ENCODE measurements around the gene URB1. TPM values are rescaled to one million over a fixed set of nuclear protein-coding genes. Genes with fewer than 3 reads are reported as not detected.

Gene URB1
- total RNA-seq (21.4 and 27.3 TPM in 2 replicates), polyA plus RNA-seq (8.0 and 8.3 TPM in 2 replicates), polyA minus RNA-seq (21.8 and 25.2 TPM in 2 replicates), Bru-seq, nascent RNA (percentile 81 among the genes with signal in this experiment), BruChase-seq, experiment 1, labeled RNA remaining after a 6-hour chase (percentile 78 among the genes with signal in this experiment), BruChase-seq, experiment 2, labeled RNA remaining after a 2-hour chase (percentile 78 among the genes with signal in this experiment)
- polyA plus RNA-seq (2011; cell fraction: cytosol; rRNA removed), result 6.2 and 6.3 TPM in 2 replicates
- 19.7 and 22.7 TPM in 2 replicates for polyA plus RNA-seq (2011; cell fraction: nucleus; rRNA removed)
- polyA plus RNA-seq (2012), result 11.0 and 11.1 TPM in 2 replicates
- 14.5 TPM for polyA minus RNA-seq (2011; cell fraction: cytosol; rRNA and poly(A)+ RNA removed)
- 27.3 and 29.6 TPM in 2 replicates for polyA minus RNA-seq (2011; cell fraction: nucleus; rRNA and poly(A)+ RNA removed)
- long read RNA-seq, full-length matches to known transcripts, result 5 of 31 reads
- long read RNA-seq, partial matches to known transcripts, result 14 of 31 reads
- long read RNA-seq, other reads (novel, unspliced or antisense), result 12 of 31 reads

GRCh38 chr21:32392880-32393676 is at the start of gene URB1:
TSS of gene URB1 (minus strand) at chr21:32393012. CDS start at chr21:32392910, 102 bp downstream.
- H2AFZ ChIP-seq (ENCODE audit: low read depth, low read length), result peak within 1 kb of the TSS; percentile 77
- dilution Hi-C loops (cut with MboI; ENCODE audit: extremely low pct_ligation_motif_present, low sequenced_read_pairs), result no loop called here
- BruUV-seq (replicated peaks), result TSS peak; percentile 99
- ChIA-PET CTCF (interaction anchor here (1.1 to 2.4 kb wide), 7 partner anchors 8 to 208 kb away, joined by 3 to 26 read pairs (median 5); no protein-coding TSS in a partner anchor), POLR2A (interaction anchor here (0.6 kb wide), 1 partner anchor 114 kb away, joined by 4 read pairs; the partner anchor contains the start of gene MIS18A)
- FAIRE-seq (peak; percentile 89), DNase-seq (ENCODE audit: low read depth, low spot score) (peak; percentile 87)
- peaks cover 13% of the 10 kb centered on the region for H3K4me1 ChIP-seq (ENCODE audit: control insufficient read depth, extremely low read depth, insufficient read depth, low read length)
- peak within 1 kb of the TSS; percentile 70 for H3K4me2 ChIP-seq (ENCODE audit: insufficient read depth, low read length)
- peak within 1 kb of the TSS; percentile 43 for H3K9ac ChIP-seq (replicated peaks; ENCODE audit: extremely low read depth, insufficient read depth, low read length)
- H3K27ac ChIP-seq (ENCODE audit: insufficient read depth, low read depth, low read length), result peak within 1 kb of the TSS; percentile 62
- H3K4me3 ChIP-seq (replicated peaks in 1 of 3; ENCODE audit: insufficient read depth in 1 of 3, low read depth in 1 of 3, low read length in 3 of 3), result peak within 1 kb of the TSS; percentile 75 to 79 (median 78)
- no peaks in the 10 kb centered on the region for H3K9me1 ChIP-seq (replicated peaks; ENCODE audit: control insufficient read depth, extremely low read depth, insufficient read depth, low read length)
- H3K9me3 ChIP-seq (replicated peaks; ENCODE audit: control insufficient read depth, insufficient read depth, low read length), result no peaks in the 10 kb centered on the region
- H4K20me1 ChIP-seq (replicated peaks; ENCODE audit: control insufficient read depth, extremely low read depth, insufficient read depth, low read length), result no peaks in the 10 kb centered on the region
- H3K79me2 ChIP-seq (ENCODE audit: control insufficient read depth, insufficient read depth, low read length), result peaks cover 40% of the 10 kb centered on the region
- H3K27me3 ChIP-seq (ENCODE audit: control insufficient read depth in 2 of 2, insufficient read depth in 2 of 2, low read length in 2 of 2), result no peaks in the 10 kb centered on the region
- intact Hi-C loops (cut with micrococcal nuclease), result loop anchor here (1.0 kb wide), 2 partner anchors 19 to 33 kb away; partner anchors contain the start of gene EVA1C
- H3K36me3 ChIP-seq (ENCODE audit: control insufficient read depth in 2 of 2, extremely low read depth in 1 of 2, insufficient read depth in 2 of 2, low read length in 2 of 2), result no peaks in the 10 kb centered on the region
- no peak for TF ChIP-seq GATA2 (IDR thresholded peaks at IDR 0.05; ENCODE audit: insufficient read depth, insufficient read length, low read depth, low read length)
- TF ChIP-seq JUN (IDR thresholded peaks at IDR 0.05; ENCODE audit: borderline replicate concordance, insufficient read depth, insufficient read length, low read depth), result no peak
- TF ChIP-seq CTCF (IDR thresholded peaks at IDR 0.05; ENCODE audit: extremely low read depth in 1 of 2, insufficient read depth in 1 of 2, low read depth in 1 of 2, low read length in 2 of 2), result no peak
- TF ChIP-seq POLR2A (IDR thresholded peaks at IDR 0.05; ENCODE audit: low read depth, low read length), result peak; percentile 92
- TF ChIP-seq MAX (IDR thresholded peaks at IDR 0.05; ENCODE audit: insufficient read depth, insufficient read length), result peak; percentile 81
- no peak for TF ChIP-seq FOS (IDR thresholded peaks at IDR 0.05; ENCODE audit: borderline replicate concordance, insufficient read depth, low read length)
- peak; percentile 89 for TF ChIP-seq POLR2AphosphoS5 (IDR thresholded peaks at IDR 0.05; ENCODE audit: insufficient read depth, low read depth, low read length)
- no peak for TF ChIP-seq EZH2 (IDR thresholded peaks at IDR 0.05; ENCODE audit: borderline replicate concordance, low read depth, low read length, severe bottlenecking)
- TF ChIP-seq MYC (IDR thresholded peaks at IDR 0.05; ENCODE audit: low read depth, low read length), result peak; percentile 52

All from endothelial cell of umbilical vein (primary cell).